ENCODE measurements around the gene ZSCAN23.

The ZSCAN23 gene

DNA sequence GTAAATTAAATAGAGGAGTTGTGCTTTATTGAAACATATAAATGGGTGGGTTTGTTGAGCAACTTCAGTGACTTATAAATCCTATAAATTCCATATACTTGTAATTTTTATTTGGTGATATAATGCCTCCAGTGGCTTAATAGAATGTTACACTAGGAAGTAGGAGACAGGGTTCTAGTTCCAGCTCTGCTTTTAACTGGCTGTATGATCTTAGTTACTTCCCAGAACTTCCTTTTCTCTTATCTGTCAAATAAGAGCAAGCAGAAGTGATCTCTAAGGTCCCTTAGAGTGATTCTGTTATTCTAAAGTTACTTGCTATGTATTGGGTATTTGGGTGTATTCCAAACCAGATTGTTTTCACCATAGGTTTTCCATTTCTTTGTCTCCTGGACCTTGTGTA lies 10.2 kb downstream of the ZSCAN23 start:
- DNase-seq (ENCODE audit: low spot score), result no peak
- TF ChIP-seq, protein P1, sequence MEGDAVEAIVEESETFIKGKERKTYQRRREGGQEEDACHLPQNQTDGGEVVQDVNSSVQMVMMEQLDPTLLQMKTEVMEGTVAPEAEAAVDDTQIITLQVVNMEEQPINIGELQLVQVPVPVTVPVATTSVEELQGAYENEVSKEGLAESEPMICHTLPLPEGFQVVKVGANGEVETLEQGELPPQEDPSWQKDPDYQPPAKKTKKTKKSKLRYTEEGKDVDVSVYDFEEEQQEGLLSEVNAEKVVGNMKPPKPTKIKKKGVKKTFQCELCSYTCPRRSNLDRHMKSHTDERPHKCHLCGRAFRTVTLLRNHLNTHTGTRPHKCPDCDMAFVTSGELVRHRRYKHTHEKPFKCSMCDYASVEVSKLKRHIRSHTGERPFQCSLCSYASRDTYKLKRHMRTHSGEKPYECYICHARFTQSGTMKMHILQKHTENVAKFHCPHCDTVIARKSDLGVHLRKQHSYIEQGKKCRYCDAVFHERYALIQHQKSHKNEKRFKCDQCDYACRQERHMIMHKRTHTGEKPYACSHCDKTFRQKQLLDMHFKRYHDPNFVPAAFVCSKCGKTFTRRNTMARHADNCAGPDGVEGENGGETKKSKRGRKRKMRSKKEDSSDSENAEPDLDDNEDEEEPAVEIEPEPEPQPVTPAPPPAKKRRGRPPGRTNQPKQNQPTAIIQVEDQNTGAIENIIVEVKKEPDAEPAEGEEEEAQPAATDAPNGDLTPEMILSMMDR (IDR thresholded peaks at IDR 0.05; ENCODE audit: borderline replicate concordance, control extremely low read depth, extremely low read depth, insufficient read depth, missing control alignments), result no peak
- in situ Hi-C loops (cut with MboI; ENCODE audit: low sequenced_read_pairs, unreplicated experiment), result no loop called here

DNA sequence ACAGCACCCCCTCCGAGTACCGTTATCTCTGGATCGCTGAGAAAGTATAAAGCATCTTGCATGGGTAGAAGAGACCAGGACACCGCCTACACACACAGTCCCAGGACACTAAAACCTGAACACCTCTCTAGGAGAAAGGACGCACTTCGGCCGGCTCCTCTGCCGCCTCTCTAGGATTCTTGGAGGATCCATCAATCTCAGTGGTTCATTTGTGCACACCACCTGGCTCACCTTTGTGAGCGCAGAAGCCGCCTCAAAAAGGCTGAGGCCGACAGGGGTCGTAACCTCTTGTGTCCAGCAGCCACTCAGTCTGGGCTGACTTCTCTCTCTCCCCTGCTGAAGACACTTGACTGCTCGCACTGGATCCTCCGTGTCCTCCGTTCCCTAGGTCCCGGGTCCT lies 13.5 kb downstream of the ZSCAN23 start:
- no peak for DNase-seq (ENCODE audit: low spot score)
- in situ Hi-C loops (cut with MboI; ENCODE audit: low sequenced_read_pairs, unreplicated experiment), result no loop called here
- TF ChIP-seq, protein P1 (IDR thresholded peaks at IDR 0.05; ENCODE audit: borderline replicate concordance, control extremely low read depth, extremely low read depth, insufficient read depth, missing control alignments), result no peak

DNA sequence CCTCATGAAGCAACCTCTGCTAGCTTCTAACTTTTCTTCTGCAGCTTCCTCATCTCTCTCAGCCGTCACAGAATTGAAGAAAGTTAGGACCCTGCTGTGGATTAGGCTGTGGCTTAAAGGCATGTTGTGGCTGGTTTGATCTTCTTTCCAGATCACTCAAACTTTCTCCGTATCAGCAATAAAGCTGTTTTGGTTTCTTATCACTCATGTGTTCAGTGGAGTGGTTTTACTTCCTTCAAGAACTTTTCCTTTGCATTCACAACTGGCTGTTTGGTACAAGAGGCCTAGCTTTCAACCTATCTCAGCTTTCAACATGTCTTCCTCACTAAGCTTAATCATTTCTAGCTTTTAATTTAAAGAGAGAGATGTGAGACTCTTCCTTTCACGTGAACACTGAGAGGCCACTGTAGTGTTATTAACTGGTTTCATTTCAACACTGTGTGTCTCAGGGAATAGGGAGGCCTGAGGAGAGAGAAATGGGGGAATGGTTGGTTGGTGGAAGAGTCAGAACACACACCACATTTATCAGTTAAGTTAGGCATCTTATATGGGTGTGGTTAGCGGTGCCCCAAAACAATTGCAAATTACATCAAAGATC lies 17.2 kb downstream of the ZSCAN23 start:
- no peak for DNase-seq (ENCODE audit: low spot score)
- in situ Hi-C loops (cut with MboI; ENCODE audit: low sequenced_read_pairs, unreplicated experiment), result no loop called here
- TF ChIP-seq, protein P1 (IDR thresholded peaks at IDR 0.05; ENCODE audit: borderline replicate concordance, control extremely low read depth, extremely low read depth, insufficient read depth, missing control alignments), result no peak

DNA sequence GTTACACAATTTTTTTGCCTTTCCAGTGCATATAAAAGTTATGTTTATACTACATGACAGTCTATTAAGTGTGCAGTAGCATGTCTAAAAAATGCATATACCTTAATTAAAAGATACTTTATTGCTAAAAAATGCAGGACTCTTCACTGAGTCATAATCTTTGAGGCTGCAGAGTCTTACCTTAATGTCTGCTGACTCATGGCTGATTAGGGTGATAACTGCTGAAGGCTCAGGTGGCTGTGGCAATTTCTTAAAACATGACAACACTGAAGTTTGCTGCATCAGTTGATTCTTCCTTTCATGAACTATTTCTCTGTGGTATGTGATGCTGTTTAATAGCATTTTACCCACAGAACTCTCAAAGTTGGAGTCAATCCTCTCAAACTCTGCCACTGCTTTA lies 19.1 kb downstream of the ZSCAN23 start:
- no peak for DNase-seq (ENCODE audit: low spot score)
- in situ Hi-C loops (cut with MboI; ENCODE audit: low sequenced_read_pairs, unreplicated experiment), result no loop called here
- TF ChIP-seq, protein P1 (IDR thresholded peaks at IDR 0.05; ENCODE audit: borderline replicate concordance, control extremely low read depth, extremely low read depth, insufficient read depth, missing control alignments), result no peak

DNA sequence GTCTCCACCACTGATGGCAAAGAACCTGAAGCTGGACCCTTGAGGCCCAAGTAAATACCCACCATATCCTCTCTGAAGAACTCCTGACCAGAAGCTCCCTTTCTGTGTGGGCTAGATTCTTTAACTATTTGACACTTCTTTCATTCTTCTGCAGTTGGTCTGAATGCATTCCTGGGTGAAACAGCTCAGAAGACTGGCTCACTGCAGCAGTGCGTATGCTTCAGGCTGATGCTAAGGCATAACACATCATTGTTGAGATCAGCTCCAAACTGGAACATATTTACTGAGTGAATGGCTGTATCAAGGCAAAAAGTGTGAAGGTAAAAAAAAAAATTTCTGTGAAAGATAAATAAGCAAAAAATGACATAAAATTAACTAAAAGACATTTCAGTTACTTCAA lies 19.7 kb downstream of the ZSCAN23 start:
- in situ Hi-C loops (cut with MboI; ENCODE audit: low sequenced_read_pairs, unreplicated experiment), result no loop called here
- TF ChIP-seq, protein P1 (IDR thresholded peaks at IDR 0.05; ENCODE audit: borderline replicate concordance, control extremely low read depth, extremely low read depth, insufficient read depth, missing control alignments), result no peak

DNA sequence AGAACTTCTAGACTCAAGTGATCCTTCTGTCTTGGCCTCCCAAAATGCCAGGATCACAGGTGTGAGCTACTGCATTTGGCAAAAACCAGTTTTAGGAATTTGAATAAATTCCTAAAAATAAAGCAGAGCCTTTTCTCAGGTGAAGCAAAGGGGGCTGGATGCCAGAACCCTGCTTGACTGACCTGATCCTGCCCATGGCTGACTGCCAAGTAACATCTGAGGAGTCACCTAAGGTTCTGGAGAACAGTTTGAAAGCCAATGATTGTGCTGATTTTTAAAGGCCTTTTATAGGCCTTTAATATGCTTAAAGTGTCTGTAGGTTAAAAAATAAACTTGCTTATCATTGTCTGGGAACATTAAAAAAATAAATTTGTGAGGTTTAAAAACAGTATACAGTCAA lies 29.6 kb downstream of the ZSCAN23 start:
- no peak for DNase-seq (ENCODE audit: low spot score)
- in situ Hi-C loops (cut with MboI; ENCODE audit: low sequenced_read_pairs, unreplicated experiment), result no loop called here
- TF ChIP-seq, protein P1 (IDR thresholded peaks at IDR 0.05; ENCODE audit: borderline replicate concordance, control extremely low read depth, extremely low read depth, insufficient read depth, missing control alignments), result no peak

More for the DNA sequence above, 19.7 kb downstream of the ZSCAN23 start:
- DNase-seq (ENCODE audit: low spot score), result no peak

Data from GM13976 (cell line).